Glutamatergic neuron (in vitro differentiated cells): ENCODE results near the gene SNN. TPM values are rescaled to one million over a fixed set of nuclear protein-coding genes. Genes with fewer than 3 reads are reported as not detected.

Experiments used
- DNase-seq: peaks from one replicate; pipeline ENCODE4 v3.0.0; 2022
- H3K27ac Mint-ChIP-seq: one replicate; pipeline ENCODE4 v1.8.0; 2020; ENCODE audit warnings: mild to moderate bottlenecking, mixed read lengths, inconsistent platforms; ENCODE audit not compliant: unreplicated experiment
- H3K27me3 Mint-ChIP-seq: one replicate; pipeline ENCODE4 v1.8.0; 2020; ENCODE audit warnings: mild to moderate bottlenecking, moderate library complexity, mixed read lengths, inconsistent platforms; ENCODE audit not compliant: unreplicated experiment
- H3K36me3 Mint-ChIP-seq: one replicate; pipeline ENCODE4 v1.8.0; 2020; ENCODE audit warnings: mild to moderate bottlenecking, mixed read lengths, inconsistent platforms; ENCODE audit not compliant: unreplicated experiment
- H3K4me1 Mint-ChIP-seq: one replicate; pipeline ENCODE4 v1.8.0; 2020; ENCODE audit warnings: mild to moderate bottlenecking, low read depth, mixed read lengths, inconsistent platforms; ENCODE audit not compliant: unreplicated experiment
- H3K4me3 Mint-ChIP-seq: one replicate; pipeline ENCODE4 v1.8.0; 2020; ENCODE audit warnings: mild to moderate bottlenecking, mixed read lengths, inconsistent platforms; ENCODE audit not compliant: unreplicated experiment
- H3K9me3 Mint-ChIP-seq: one replicate; pipeline ENCODE4 v1.8.0; 2020; ENCODE audit warnings: mild to moderate bottlenecking, moderate library complexity, mixed read lengths, inconsistent platforms; ENCODE audit not compliant: unreplicated experiment
- total RNA-seq: library from RNA; stranded (reverse); fragmentation: NEBNext Ultra II Directional; extraction: Animal tissue kit (Norgen Biotek cat#: 25700); gene quantifications from one replicate; pipeline ENCODE4 v1.2.1, GENCODE V29; 2021; ENCODE audit not compliant: unreplicated experiment
- TF ChIP-seq, protein P1 (sequence below): fragments of 200-600 bp; sonication (generic); IDR thresholded peaks from one replicate; pipeline ENCODE4 v1.5.0; 2021; ENCODE audit not compliant: partially characterized antibody, unreplicated experiment

The SNN gene
- total RNA-seq, 1 donor from 2014 or later = 491 TPM

DNA sequence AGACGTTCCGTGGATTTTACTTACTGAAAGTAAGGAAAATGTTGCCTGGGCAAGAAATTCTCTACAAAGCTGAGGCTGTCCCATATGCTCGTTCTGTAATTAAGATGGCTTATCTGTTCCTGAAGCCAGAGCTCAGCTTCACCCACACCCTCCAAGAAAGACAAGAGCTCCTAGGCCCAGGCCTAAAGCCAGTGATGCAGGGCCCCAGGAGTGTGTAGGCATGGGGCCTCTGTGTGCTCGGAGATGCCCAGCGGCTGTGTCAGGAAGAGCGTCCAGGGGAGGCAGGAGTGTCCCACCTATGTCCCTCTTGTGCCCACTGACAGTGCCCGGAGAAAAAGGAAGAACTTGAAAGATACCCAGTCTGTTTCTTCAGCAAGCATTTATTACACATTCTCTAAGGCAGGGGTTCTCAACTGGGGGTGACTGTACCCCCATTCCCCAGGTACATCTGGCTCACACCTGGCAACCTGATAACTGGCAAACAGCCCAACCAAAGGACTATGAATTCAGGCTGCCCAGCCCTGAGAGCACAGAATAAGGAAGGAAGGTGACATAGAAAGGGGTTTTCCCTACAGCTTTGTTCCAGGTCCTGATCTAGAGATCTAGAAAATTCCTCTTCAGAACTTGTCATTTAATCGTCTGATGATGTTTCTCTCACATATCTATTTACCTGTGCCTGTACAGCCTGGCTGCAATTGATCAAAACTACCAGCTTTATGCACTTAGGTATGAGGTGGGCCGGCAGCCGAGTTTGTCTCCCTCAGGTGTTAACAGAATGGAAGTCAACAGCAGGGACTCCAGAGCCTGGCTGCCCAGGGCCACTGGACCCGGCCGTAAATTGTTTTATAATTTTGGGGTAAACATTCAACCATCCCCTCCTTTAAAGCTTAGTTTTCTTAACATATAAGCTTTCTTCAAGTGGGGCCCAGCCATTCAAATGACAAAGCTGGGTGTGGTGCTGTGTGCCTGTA is 12.0 kb downstream of the SNN start:
- H3K4me1 Mint-ChIP-seq = peaks cover 58% of the 10 kb centered on the region
- H3K27me3 Mint-ChIP-seq = peaks cover 30% of the 10 kb centered on the region
- DNase-seq = no peak

DNA sequence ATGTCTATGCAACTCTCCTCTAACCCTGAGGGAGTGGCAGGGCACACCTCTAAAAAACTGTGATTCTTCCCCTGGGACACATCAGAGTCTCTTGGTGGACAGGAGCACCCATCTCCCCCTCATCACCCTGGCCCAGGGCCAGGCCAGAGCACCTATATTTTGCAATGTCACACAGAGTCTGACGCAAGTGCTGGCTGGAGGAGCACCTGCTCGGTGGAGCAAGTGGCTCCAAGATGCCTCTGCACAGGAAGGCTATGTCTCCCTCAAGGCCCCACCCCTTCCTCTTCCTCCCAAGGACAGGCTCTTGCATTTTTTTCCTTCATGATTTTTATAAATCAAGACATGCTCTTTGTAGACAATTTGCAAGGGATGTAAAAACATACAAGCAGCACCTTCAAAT is 13.3 kb downstream of the SNN start:
- no peak for DNase-seq
- Mint-ChIP-seq H3K27ac (peak overlapping the region; percentile 89), H3K9me3 (peaks cover 14% of the 10 kb centered on the region), H3K4me3 (no peak overlapping the region), H3K27me3 (peaks cover 23% of the 10 kb centered on the region), H3K36me3 (no peaks in the 10 kb centered on the region), H3K4me1 (peaks cover 50% of the 10 kb centered on the region)
- TF ChIP-seq, protein P1, sequence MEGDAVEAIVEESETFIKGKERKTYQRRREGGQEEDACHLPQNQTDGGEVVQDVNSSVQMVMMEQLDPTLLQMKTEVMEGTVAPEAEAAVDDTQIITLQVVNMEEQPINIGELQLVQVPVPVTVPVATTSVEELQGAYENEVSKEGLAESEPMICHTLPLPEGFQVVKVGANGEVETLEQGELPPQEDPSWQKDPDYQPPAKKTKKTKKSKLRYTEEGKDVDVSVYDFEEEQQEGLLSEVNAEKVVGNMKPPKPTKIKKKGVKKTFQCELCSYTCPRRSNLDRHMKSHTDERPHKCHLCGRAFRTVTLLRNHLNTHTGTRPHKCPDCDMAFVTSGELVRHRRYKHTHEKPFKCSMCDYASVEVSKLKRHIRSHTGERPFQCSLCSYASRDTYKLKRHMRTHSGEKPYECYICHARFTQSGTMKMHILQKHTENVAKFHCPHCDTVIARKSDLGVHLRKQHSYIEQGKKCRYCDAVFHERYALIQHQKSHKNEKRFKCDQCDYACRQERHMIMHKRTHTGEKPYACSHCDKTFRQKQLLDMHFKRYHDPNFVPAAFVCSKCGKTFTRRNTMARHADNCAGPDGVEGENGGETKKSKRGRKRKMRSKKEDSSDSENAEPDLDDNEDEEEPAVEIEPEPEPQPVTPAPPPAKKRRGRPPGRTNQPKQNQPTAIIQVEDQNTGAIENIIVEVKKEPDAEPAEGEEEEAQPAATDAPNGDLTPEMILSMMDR = no peak

More for the DNA sequence above, 12.0 kb downstream of the SNN start:
- H3K9me3 Mint-ChIP-seq = peaks cover 14% of the 10 kb centered on the region
- peak overlapping the region; percentile 78 for H3K27ac Mint-ChIP-seq
- TF ChIP-seq, protein P1 = no peak
- no peak overlapping the region for H3K4me3 Mint-ChIP-seq
- H3K36me3 Mint-ChIP-seq = no peaks in the 10 kb centered on the region

DNA sequence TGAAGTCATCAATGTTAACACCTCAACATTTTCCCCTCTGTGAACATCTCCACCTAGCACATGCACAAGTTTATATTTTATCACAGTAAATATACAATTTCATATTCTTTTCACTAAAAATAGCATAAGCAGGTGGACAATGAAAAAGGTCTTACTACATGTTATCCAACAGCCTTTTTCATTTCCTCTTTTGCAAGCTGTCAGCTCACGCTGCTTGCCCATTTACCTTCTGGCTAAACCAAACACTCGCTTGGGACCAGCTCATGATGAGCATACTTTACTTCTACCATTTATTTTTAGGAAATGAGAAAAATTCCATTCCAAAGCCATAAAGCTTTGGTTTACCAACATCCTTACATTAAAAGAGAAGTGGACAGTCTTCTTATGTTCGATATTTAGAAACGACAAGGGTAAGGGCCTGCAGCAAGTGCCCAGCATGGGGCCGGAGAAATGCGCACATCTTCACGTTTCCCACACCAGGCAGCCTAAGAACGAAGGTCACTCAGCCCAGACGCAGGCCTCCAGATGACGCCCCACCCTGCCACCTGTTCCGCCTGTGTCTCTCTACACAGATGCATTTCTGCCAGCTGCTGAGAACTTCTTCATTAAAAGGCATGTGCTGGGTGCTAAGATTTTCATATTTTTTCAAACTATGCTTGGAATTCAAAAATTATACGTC is 13.9 kb downstream of the SNN start:
- H3K4me1 Mint-ChIP-seq = peaks cover 50% of the 10 kb centered on the region
- peak; percentile 63 for DNase-seq
- TF ChIP-seq, protein P1 = no peak
- peaks cover 21% of the 10 kb centered on the region for H3K27me3 Mint-ChIP-seq
- H3K36me3 Mint-ChIP-seq = no peaks in the 10 kb centered on the region
- peak overlapping the region; percentile 89 for H3K27ac Mint-ChIP-seq
- H3K4me3 Mint-ChIP-seq = no peak overlapping the region
- H3K9me3 Mint-ChIP-seq = peaks cover 13% of the 10 kb centered on the region

DNA sequence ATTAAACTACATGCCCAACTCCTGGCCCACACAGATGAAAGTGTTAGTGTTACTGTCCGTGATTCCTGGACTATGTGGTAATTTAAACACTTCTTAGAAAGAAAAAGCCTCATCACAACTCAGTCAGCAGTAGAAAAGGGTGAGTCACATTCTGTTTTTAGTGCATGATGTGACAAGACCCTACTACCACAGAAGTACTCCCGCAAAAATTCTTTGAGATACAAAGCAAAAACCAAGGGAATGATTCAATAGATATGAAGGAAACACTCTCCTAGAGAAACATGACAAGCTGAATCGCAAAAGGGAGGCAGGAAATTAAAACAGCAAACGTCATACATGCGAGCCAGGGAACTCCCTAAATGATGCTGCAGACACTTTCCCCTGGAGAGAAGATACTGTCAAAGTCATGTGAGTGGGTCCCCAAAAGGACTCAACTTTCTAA is 14.4 kb downstream of the SNN start:
- no peaks in the 10 kb centered on the region for H3K36me3 Mint-ChIP-seq
- TF ChIP-seq, protein P1 = no peak
- peaks cover 18% of the 10 kb centered on the region for H3K27me3 Mint-ChIP-seq
- no peak overlapping the region for H3K4me3 Mint-ChIP-seq
- H3K27ac Mint-ChIP-seq = peak overlapping the region; percentile 89
- H3K4me1 Mint-ChIP-seq = peaks cover 47% of the 10 kb centered on the region
- DNase-seq = no peak
- peaks cover 10% of the 10 kb centered on the region for H3K9me3 Mint-ChIP-seq
